ENCODE data around the gene GAL. TPM values are rescaled to one million over a fixed set of nuclear protein-coding genes. Genes with fewer than 3 reads are reported as not detected.

The GAL gene
- total RNA-seq, 1 experiment from 2014 or later = not detected

DNA sequence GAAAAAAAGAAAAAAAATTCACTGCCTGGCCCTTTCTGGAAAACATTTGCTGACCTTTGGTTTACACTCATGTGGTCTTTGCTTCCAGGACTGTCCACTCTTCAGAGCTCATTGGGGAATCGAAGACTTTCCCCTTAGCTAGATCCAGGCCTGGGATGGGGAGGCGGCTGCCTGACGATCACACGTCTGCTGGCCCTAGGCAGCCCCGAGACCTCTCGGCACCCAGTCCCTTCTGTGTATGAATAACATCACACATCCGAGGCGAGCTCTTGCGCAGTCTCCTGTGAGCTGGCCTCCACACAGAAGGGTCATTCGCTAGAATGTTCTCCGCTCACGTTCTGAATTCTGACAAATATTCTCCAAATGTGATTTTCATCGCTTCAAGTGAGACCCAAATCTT, 25.7 kb upstream of the GAL start:
- DNase-seq (ENCODE audit: low spot score) = no peak

GRCh38 chr11:68659158-68659921, 25.0 kb upstream of the GAL start:
- peak; percentile 95 for DNase-seq (ENCODE audit: low spot score)

- no peak for DNase-seq (ENCODE audit: low spot score)
Measured at GRCh38 chr11:68660066-68660810, 24.1 kb upstream of the GAL start.

DNA sequence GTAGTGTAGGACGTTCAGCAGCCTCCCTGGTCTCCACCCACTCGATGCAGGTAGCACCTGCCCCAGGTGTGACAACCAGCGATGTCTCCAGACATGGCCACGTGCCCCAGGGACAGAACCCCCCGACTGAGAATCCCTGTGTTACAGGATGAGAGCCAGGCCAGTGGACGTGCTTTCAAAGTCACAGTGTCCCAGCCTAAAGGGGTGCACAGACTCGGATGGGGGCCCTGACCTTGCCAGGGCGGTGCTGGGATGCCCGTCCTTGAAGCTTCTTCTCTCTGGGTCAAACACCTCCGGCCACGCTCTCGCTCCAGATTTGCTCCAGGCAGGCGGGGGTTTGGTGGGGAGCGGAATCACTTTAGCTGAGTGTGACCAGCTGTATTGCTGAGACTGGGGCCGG, 23.3 kb upstream of the GAL start:
- DNase-seq (ENCODE audit: low spot score) = no peak

DNA sequence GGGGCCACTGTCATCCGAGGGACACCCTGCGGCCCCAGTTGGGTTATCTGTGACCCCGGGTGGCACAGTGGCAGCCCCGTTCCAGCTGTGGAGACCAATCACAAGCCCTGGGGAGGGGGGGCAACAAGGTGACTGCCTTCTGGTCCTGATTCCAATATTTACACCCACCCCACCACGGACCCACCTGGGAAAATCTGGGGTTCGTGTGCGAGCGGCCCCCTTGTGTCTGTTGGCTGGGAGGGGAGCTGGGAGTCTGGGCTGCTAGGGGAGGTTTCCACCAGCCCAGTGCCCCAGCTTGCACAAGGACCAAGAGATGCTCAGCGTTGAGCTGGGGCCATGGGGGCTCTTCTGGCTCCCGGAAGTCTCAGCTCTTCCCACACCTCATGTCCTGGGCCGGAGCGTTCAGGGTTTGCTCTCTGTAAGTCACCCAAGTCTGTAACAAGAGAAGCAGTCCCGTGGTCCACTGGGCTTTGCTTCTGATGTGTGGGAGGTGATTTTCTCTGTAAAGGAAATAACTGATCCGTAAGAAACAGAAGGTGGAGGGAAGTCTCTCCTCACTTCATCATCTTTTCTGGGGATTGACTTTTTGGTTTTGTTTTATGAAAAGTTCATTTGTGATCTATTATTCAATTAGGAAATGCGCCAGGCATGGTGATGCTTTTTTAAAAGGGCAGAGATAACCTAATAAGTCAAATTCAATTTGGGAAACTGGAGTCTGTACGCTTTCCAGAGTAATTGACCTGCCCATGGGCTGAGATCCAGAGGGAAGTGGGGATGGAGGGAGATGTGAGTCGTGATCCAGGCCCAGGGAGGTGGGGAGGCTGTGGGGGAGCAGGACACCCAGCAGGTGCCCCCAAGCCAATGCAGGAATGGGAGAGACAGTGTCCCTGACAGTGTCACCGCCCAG, 22.4 kb upstream of the GAL start:
- DNase-seq (ENCODE audit: low spot score) = no peak

GRCh38 chr11:68663482-68664010, 20.8 kb upstream of the GAL start:
- DNase-seq (ENCODE audit: low spot score) = no peak

- no peak for DNase-seq (ENCODE audit: low spot score)
Measured at GRCh38 chr11:68664141-68664540, 20.2 kb upstream of the GAL start.

GRCh38 chr11:68664906-68665305, 19.4 kb upstream of the GAL start:
- no peak for DNase-seq (ENCODE audit: low spot score)

GRCh38 chr11:68665436-68665835, 18.9 kb upstream of the GAL start:
- no peak for DNase-seq (ENCODE audit: low spot score)

DNA sequence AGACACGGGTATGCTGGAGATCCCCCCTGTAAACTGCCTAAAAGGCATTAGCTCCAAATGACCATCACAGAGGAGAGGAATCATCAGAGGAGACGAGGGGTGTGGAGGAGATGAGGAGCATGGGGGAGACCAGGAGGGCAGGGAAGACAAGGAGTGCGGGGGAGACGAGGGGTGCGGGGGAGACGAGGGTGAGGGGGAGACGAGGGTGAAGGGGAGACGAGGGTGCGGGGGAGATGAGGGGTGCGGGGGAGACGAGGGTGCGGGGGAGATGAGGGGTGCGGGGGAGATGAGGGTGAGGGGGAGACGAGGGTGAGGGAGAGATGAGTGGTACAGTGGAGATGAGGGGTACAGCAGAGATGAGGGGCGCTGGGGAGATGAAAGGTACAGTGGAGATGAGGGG, 17.5 kb upstream of the GAL start:
- DNase-seq (ENCODE audit: low spot score) = no peak

DNA sequence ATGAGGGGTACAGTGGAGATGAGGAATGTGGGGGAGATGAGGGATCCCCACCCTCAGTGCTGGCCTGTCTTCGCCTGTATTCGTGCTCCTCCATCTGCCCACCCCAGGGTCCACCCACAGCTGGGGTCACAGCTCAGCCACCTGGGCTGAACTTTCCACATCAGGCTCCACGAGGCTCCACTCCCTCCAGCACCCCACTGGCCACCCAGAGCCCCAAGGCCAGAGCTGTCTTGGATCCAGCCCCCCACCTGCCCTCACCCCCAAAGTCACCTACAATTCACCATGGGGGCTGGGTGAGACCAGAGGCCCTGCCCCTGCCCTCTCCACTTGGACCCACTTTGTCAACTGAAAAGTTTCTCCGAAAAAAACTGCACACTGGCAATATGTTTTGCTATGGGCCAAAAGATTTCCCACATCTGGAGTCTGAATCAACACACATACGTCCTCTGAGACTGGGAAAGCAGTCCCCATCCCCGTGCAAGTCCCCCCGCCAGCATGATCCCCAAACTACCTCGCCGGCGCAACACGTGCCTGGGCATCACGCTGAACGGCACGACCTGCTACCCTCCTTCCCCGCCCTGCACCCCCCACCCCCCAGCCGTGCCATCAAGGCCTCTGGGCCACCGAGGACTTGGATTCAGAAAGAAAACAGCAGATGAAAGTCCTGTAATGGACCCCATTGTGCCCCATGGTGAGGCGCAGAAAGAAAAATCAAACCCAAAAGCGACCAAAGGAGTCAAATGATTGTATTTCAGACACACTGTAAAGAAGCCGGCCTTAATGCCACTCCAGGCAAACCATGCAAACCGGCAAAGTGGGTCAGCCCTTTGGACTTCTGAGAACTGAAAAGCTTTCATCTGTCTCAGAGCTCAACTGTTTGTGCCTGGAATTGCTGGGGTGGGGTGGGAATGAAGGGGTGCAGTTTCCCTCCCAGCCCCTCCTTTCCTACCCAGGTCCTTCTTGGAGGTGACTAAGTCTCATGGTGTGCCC, 16.5 kb upstream of the GAL start:
- DNase-seq (ENCODE audit: low spot score) = no peak

DNA sequence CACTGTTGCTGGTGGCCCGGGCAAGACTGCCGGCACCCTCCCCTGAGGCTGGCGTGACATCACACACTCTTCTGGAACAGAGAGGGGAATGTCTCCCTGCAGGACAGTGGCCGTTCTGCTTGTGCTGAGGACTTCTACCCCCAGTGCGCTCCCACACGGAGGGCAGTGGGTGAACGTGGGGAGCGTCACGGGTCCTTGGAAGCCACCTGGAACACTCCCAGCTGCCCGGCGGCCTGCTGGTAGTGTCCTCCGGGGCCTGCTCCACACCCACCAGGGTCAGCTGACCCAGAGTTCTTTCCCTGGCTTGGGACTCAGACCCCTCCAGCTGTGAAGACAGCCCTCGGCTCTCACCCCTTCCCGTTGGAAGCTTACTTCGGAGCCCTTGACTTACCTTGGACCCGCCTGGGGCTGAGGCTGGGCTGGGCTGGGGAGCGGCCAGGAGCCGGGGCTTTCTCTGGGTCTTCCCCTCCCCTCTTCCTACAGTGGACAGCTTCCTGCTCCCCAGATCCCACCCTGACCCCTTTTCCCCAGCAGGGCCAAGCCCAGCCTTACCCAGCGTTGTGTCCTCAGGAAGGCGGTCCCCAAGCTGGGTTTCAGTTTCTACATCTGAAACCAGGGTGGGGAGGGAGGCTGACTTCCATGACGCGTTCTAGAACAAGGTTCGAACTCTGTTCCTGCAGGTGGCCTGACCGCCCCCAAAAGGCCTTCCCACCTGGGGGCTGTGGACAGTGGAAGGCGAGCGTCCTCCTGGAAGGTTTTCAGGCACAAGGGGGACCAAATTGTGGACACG, 14.8 kb upstream of the GAL start:
- no peak for DNase-seq (ENCODE audit: low spot score)

- no peak for DNase-seq (ENCODE audit: low spot score)
Measured at GRCh38 chr11:68670208-68670992, 13.9 kb upstream of the GAL start.

GRCh38 chr11:68673306-68673945, 10.9 kb upstream of the GAL start:
- no peak for DNase-seq (ENCODE audit: low spot score)

DNA sequence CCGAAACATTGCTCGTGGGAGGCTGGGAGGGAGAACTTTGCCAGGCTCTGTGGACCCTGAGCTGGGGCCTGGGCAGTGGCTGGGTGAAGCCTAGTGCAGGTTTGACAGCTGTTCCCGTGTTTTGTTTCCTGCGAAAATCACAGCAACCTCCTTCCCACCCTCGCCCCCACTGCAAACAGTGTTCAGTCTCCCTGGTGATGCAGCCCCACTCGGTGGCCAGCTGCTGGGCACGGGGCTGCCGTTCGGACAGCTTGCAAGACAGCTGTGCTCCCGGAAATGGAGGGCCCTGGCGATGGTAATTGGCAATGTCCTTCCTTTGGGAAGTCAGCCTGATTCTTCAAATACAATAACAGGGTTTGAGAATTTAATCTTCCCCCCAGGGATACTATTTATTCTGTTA, 10.4 kb upstream of the GAL start:
- DNase-seq (ENCODE audit: low spot score) = no peak

DNA sequence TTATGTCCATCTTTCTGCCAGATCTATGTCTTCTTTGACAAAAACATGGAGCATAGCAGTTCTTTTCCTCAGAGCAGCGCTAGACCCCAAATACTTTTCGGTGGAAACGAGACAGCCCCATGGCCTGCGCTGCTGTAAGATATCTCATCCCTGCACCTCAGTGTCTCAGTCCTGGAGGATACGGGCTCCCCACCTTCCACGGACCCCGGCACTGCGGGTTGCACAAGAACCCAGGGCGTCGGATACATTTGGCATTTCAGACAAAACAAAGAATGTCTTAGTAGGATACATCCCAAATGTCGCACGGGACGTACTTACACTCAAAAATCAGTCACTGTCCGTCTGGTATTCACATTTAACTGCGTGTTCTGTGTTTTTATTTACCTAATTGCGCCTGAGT, 9.9 kb upstream of the GAL start:
- no peak for DNase-seq (ENCODE audit: low spot score)

GRCh38 chr11:68677432-68677831, 6.9 kb upstream of the GAL start:
- peak; percentile 81 for DNase-seq (ENCODE audit: low spot score)

DNA sequence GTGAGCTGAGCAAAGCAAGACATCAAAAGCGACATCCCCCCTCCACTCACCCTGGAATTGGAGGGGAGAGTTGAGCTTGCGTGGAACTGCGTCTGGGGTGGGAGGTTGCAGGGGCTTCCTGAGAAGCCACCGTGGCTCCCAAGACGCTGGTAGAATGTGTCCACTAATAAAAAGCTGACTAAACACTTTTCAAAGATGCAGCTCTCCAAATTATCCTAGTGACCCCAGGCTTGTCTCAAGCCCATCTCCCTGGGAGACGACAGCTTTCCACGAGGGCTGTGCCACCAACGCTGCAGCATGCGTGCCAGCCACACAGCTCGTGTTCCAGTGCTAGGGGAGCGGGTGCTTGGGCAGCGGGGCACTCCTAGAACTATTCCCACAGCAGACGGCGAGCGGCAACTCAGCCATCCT, 6.3 kb upstream of the GAL start:
- no peak for DNase-seq (ENCODE audit: low spot score)
